SU-DHL-6 (cell line): ENCODE data around the gene ZNF804A.

ENCODE experiments used
- H2AFZ ChIP-seq: fragments of 200-600 bp; sonication (generic); 2 replicates; pipeline ENCODE4 v1.6.1; 2014; ENCODE audit warnings: low read depth, mild to moderate bottlenecking, moderate library complexity, mixed read lengths, antibody characterized with exemption, low read length; ENCODE audit not compliant: severe bottlenecking
- H3F3A ChIP-seq: fragments of 200-600 bp; shearing (Covaris generic); 2 replicates; pipeline ENCODE4 v1.6.0; 2016; ENCODE audit warnings: antibody characterized with exemption, mild to moderate bottlenecking; ENCODE audit not compliant: insufficient read depth
- H3K27ac ChIP-seq: fragments of 200-600 bp; sonication (generic); 2 replicates; pipeline ENCODE4 v1.5.1; 2016; ENCODE audit warnings: low read depth, mild to moderate bottlenecking, low read length, moderate library complexity, mixed read lengths
- H3K27me3 ChIP-seq: fragments of 200-600 bp; sonication (generic), shearing (Covaris generic); 2 replicates; pipeline ENCODE4 v1.6.0; 2014; ENCODE audit warnings: mild to moderate bottlenecking, low read length
- H3K36me3 ChIP-seq: fragments of 200-600 bp; sonication (generic); 2 replicates; pipeline ENCODE4 v1.6.1; 2014; ENCODE audit warnings: mild to moderate bottlenecking, low read length, mixed read lengths
- H3K4me2 ChIP-seq: fragments of 300-600, 200-600 bp; shearing (Covaris generic), sonication (generic); 2 replicates; pipeline ENCODE4 v1.6.0; 2014; ENCODE audit warnings: low read length, low read depth, mild to moderate bottlenecking; ENCODE audit not compliant: poor library complexity, severe bottlenecking
- H3K4me3 ChIP-seq: fragments of 200-600 bp; sonication (generic); 2 replicates; pipeline ENCODE4 v1.5.1; 2014; ENCODE audit warnings: antibody characterized with exemption, low read length, mild to moderate bottlenecking, mixed read lengths; ENCODE audit not compliant: insufficient read depth, poor library complexity, severe bottlenecking
- H3K79me2 ChIP-seq: fragments of 200-600 bp; sonication (generic); 2 replicates; pipeline ENCODE4 v1.6.1; 2014; ENCODE audit warnings: mild to moderate bottlenecking, low read length, moderate library complexity; ENCODE audit not compliant: insufficient read depth
- H3K9ac ChIP-seq: fragments of 200-600 bp; sonication (generic); 2 replicates; pipeline ENCODE4 v1.7.0; 2014; ENCODE audit warnings: mild to moderate bottlenecking, low read length
- H3K9me2 ChIP-seq: fragments of 200-600 bp; sonication (generic); replicated peaks from 2 replicates; pipeline ENCODE4 v1.6.1; 2014; ENCODE audit warnings: low read length; ENCODE audit not compliant: insufficient read depth
- H3K9me3 ChIP-seq: fragments of 200-600 bp; sonication (generic); 2 replicates; pipeline ENCODE4 v1.6.1; 2014; ENCODE audit warnings: low read length, mixed read lengths; ENCODE audit not compliant: insufficient read depth
- H4K20me1 ChIP-seq: fragments of 200-600 bp; sonication (generic); 2 replicates; pipeline ENCODE4 v1.6.1; 2014; ENCODE audit warnings: low read depth, mild to moderate bottlenecking, antibody characterized with exemption, low read length, moderate library complexity, mixed read lengths
- EZH2phosphoT487 ChIP-seq: fragments of 200-600 bp; sonication (generic), shearing (Covaris generic); conservative IDR thresholded peaks from 2 replicates; pipeline ENCODE4 v1.6.1; 2018; ENCODE audit warnings: mild to moderate bottlenecking, antibody characterized with exemption, low read length, moderate library complexity, mixed read lengths
- TF ChIP-seq, protein P1 (sequence below): fragments of 200-600 bp; sonication (generic); IDR thresholded peaks from one replicate; pipeline ENCODE4 v1.5.1; 2017; ENCODE audit warnings: antibody characterized with exemption, mild to moderate bottlenecking, low read length, moderate library complexity; ENCODE audit not compliant: insufficient read depth, poor library complexity, severe bottlenecking

Gene ZNF804A

DNA sequence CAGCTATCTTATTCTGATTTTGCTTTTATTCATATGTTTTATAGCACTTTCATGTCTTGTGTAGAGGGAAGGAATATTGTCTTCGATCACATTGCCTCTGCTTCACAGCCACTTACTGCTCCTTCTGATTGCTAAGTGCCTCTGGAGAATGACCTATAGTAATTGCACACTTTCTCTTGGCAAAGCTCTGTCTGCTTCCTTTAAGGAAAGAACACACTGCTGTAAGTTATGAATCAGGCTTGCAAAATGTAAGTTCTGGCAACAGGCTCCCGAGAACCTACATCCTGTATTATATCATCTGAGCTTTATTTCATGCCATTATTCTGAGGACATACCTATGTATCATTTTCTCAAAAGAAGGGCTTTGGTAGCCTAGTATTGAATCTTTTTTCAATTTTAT, 170.7 kb downstream of the ZNF804A start:
- H3K36me3 ChIP-seq = peaks cover 9% of the 10 kb centered on the region; the same call in 1 of the 2 replicates
- peaks cover 22% of the 10 kb centered on the region; the same call in 1 of the 2 replicates for H4K20me1 ChIP-seq
- H3K4me3 ChIP-seq = no peak overlapping the region
- peaks cover 16% of the 10 kb centered on the region; the same call in 1 of the 2 replicates for H3F3A ChIP-seq
- H3K4me2 ChIP-seq = no peak overlapping the region
- peaks cover 93% of the 10 kb centered on the region for H3K79me2 ChIP-seq
- no peak overlapping the region for H3K27ac ChIP-seq
- H3K27me3 ChIP-seq = no peaks in the 10 kb centered on the region
- no peaks in the 10 kb centered on the region for H3K9me2 ChIP-seq
- TF ChIP-seq EZH2phosphoT487 = no peak
- TF ChIP-seq, protein P1, sequence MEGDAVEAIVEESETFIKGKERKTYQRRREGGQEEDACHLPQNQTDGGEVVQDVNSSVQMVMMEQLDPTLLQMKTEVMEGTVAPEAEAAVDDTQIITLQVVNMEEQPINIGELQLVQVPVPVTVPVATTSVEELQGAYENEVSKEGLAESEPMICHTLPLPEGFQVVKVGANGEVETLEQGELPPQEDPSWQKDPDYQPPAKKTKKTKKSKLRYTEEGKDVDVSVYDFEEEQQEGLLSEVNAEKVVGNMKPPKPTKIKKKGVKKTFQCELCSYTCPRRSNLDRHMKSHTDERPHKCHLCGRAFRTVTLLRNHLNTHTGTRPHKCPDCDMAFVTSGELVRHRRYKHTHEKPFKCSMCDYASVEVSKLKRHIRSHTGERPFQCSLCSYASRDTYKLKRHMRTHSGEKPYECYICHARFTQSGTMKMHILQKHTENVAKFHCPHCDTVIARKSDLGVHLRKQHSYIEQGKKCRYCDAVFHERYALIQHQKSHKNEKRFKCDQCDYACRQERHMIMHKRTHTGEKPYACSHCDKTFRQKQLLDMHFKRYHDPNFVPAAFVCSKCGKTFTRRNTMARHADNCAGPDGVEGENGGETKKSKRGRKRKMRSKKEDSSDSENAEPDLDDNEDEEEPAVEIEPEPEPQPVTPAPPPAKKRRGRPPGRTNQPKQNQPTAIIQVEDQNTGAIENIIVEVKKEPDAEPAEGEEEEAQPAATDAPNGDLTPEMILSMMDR = no peak
- no peak overlapping the region for H2AFZ ChIP-seq
- no peak overlapping the region for H3K9ac ChIP-seq
- H3K9me3 ChIP-seq = no peaks in the 10 kb centered on the region

DNA sequence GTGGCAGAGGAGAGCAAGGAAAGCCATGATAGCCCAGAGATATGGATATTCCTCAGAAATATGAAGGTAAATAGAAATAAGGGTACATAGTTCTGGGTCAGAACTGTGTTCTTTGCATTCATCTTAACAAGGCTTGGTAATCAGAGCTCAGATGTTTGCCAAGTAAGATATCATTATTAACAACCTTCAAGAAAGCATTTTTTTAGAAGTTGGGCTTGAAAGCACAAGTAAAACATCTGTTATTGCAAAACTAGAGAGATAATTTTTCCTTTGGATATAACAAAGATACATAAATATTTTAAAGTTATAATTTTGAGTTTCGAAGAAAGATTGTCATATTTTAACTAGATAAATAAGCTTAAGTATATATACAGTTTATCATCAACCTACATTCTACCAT, 171.4 kb downstream of the ZNF804A start:
- H3K79me2 ChIP-seq = peaks cover 93% of the 10 kb centered on the region
- H3K9me2 ChIP-seq = no peaks in the 10 kb centered on the region
- H3K4me2 ChIP-seq = no peak overlapping the region
- H3K9ac ChIP-seq = no peak overlapping the region
- 0 out of 2 replicates have a peak, but pooled peaks cover 11% of the 10 kb centered on the region for H3F3A ChIP-seq
- peaks cover 9% of the 10 kb centered on the region; the same call in 1 of the 2 replicates for H3K36me3 ChIP-seq
- H3K9me3 ChIP-seq = no peaks in the 10 kb centered on the region
- TF ChIP-seq, protein P1 = no peak
- no peak for TF ChIP-seq EZH2phosphoT487
- H3K27me3 ChIP-seq = no peaks in the 10 kb centered on the region
- no peak overlapping the region for H2AFZ ChIP-seq
- H3K27ac ChIP-seq = no peak overlapping the region
- peaks cover 17% of the 10 kb centered on the region; the same call in 1 of the 2 replicates for H4K20me1 ChIP-seq
- H3K4me3 ChIP-seq = no peak overlapping the region

DNA sequence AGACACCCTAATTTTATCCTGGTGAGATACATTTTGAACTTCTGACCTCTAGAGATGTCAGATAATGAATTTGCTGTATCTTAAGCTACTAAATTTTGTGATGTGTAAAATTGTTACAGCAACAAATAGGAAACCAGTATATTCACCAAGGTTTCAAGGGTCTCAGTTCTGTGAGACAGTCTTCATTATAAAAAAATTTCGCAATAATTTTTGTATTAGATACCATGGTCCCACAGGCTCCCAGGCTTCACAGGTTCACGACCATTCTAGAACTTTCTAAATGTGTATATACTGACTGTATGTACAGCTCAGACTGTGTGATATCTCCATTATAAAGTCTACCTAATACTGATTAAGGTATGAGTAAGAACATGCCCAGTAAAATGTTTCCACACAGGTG, 181.4 kb downstream of the ZNF804A start:
- Histone ChIP-seq H3K27ac (no peak overlapping the region), H3K4me2 (no peak overlapping the region), H3K36me3 (peaks cover 7% of the 10 kb centered on the region; the same call in 1 of the 2 replicates), H3K4me3 (no peak overlapping the region), H3K79me2 (peaks cover 90% of the 10 kb centered on the region), H3F3A (0 out of 2 replicates have a peak, but pooled peaks cover 3% of the 10 kb centered on the region), H2AFZ (no peak overlapping the region), H3K9ac (no peak overlapping the region), H3K9me3 (no peaks in the 10 kb centered on the region), H4K20me1 (peaks cover 10% of the 10 kb centered on the region), H3K9me2 (no peaks in the 10 kb centered on the region), H3K27me3 (no peaks in the 10 kb centered on the region)
- TF ChIP-seq EZH2phosphoT487 = no peak
- TF ChIP-seq, protein P1 = no peak
